ENCODE results near the gene MLLT10. TPM values are rescaled to one million over a fixed set of nuclear protein-coding genes. Genes with fewer than 3 reads are reported as not detected.

MLLT10 gene
- polyA plus RNA-seq, 12 donors, result 26.3 to 48.2 (median 29.8) TPM; not detected in 1

GRCh38 chr10:21499701-21500577 is 34.1 kb upstream of the MLLT10 start:
- DNase-seq, result no peak

GRCh38 chr10:21500578-21500910 is 33.5 kb upstream of the MLLT10 start:
- DNase-seq, result no peak

GRCh38 chr10:21501091-21501490 is 32.9 kb upstream of the MLLT10 start:
- DNase-seq, result no peak

GRCh38 chr10:21501731-21502347 is 32.2 kb upstream of the MLLT10 start:
- no peak for DNase-seq

- no peak for DNase-seq
Observed at GRCh38 chr10:21502348-21502740, 31.7 kb upstream of the MLLT10 start.

GRCh38 chr10:21503542-21503941 is 30.5 kb upstream of the MLLT10 start:
- no peak for DNase-seq

GRCh38 chr10:21505711-21506278 is 28.2 kb upstream of the MLLT10 start:
- no peak for DNase-seq

GRCh38 chr10:21506351-21506750 is 27.7 kb upstream of the MLLT10 start:
- DNase-seq, result no peak

GRCh38 chr10:21507150-21507549 is 26.9 kb upstream of the MLLT10 start:
- no peak for DNase-seq

GRCh38 chr10:21508706-21509331 is 25.2 kb upstream of the MLLT10 start:
- DNase-seq, result no peak

GRCh38 chr10:21509341-21510240 is 24.4 kb upstream of the MLLT10 start:
- no peak for DNase-seq

- no peak for DNase-seq
Observed at GRCh38 chr10:21510241-21511094, 23.6 kb upstream of the MLLT10 start.

GRCh38 chr10:21511095-21511570 is 22.9 kb upstream of the MLLT10 start:
- DNase-seq, result no peak

GRCh38 chr10:21511946-21512572 is 22.0 kb upstream of the MLLT10 start:
- no peak for DNase-seq

GRCh38 chr10:21512573-21513404 is 21.2 kb upstream of the MLLT10 start:
- no peak for DNase-seq

- DNase-seq, result no peak
Observed at GRCh38 chr10:21513405-21513788, 20.6 kb upstream of the MLLT10 start.

- no peak for DNase-seq
Observed at GRCh38 chr10:21514129-21514817, 19.8 kb upstream of the MLLT10 start.

- DNase-seq, result no peak
Observed at GRCh38 chr10:21514818-21515351, 19.1 kb upstream of the MLLT10 start.

Measured in muscle of arm (tissue), 12 donors.